HepG2 (cell line): Measurements from ENCODE around the gene ZMYND8. TPM values are rescaled to one million over a fixed set of nuclear protein-coding genes. Genes with fewer than 3 reads are reported as not detected.

ENCODE experiments used
- ATAC-seq: fragments of 200-7000 bp; cut with Tn5 transposase; 3 replicates; pipeline ENCODE4 v1.9.1; 2020; ENCODE audit warnings: mild to moderate bottlenecking, moderate library complexity
- BruUV-seq: library from RNA; stranded (reverse); fragments of 400-500 nt; replicated peaks from 2 replicates; lab custom pipeline; 2021; lab: Mats Ljungman, UMichigan
- CTCF ChIA-PET: fragments of 300-600 bp; formaldehyde crosslinking; extraction: SDS; loops from one replicate; lab custom pipeline; 2021; ENCODE audit warnings: low total read pairs, inconsistent platforms, low intra/inter-chr PET ratio; lab: Yijun Ruan, JAX
- POLR2A ChIA-PET: fragments of 350-600 bp; sonication (Branson Sonifier 250); formaldehyde crosslinking; loops from one replicate; lab custom pipeline; 2020; ENCODE audit warnings: antibody characterized with exemption, inconsistent platforms; lab: Yijun Ruan, JAX
- DNase-seq: peaks from one replicate; pipeline ENCODE4 v3.0.0-alpha.2; 2015; ENCODE audit warnings: low spot score
- FAIRE-seq: peaks from 3 replicates; lab custom pipeline; 2011; peaks lifted over from hg19 to GRCh38; lab: Jason Lieb, UNC
- H2AFZ ChIP-seq: one replicate; pipeline ENCODE4 v1.6.1; 2011; ENCODE audit warnings: low read length, inconsistent platforms
- H3K27ac ChIP-seq: fragments of 300-600 bp; 3 replicates; pipeline ENCODE4 v1.8.0; 2011; ENCODE audit warnings: mixed run types, mild to moderate bottlenecking, mixed read lengths, low read length, inconsistent platforms; ENCODE audit not compliant: insufficient read depth; ENCODE audit errors: extremely low read length
- H3K27me3 ChIP-seq, 2 experiments: fragments of 200-600 bp in 1 of 2; 2 replicates in 1 of 2; 3 replicates in 1 of 2; pipeline versions ENCODE4 v1.6.0 to v1.8.0; 2011; ENCODE audit warnings: low read length in 2 of 2, mild to moderate bottlenecking in 2 of 2, moderate library complexity in 2 of 2, inconsistent platforms in 1 of 2; ENCODE audit not compliant: insufficient read depth in 2 of 2, control insufficient read depth in 1 of 2
- H3K36me3 ChIP-seq, 2 experiments: fragments of 200-600 bp in 1 of 2; replicated peaks in 1 of 2; 2 replicates in 1 of 2; 3 replicates in 1 of 2; pipeline versions ENCODE4 v1.5.1 to v1.8.0; 2011; ENCODE audit warnings: low read length in 2 of 2, inconsistent platforms in 1 of 2; ENCODE audit not compliant: insufficient read depth in 2 of 2, control insufficient read depth in 1 of 2
- H3K4me1 ChIP-seq: 2 replicates; pipeline ENCODE4 v1.5.1; 2012; ENCODE audit warnings: low read length, inconsistent platforms; ENCODE audit not compliant: insufficient read depth
- H3K4me2 ChIP-seq: 2 replicates; pipeline ENCODE4 v1.6.0; 2011; ENCODE audit warnings: low read depth, low read length, inconsistent platforms
- H3K4me3 ChIP-seq, 3 experiments: fragments of 200-600 bp in 1 of 3; sonication (generic), shearing (Covaris generic) in 1 of 3; replicated peaks in 1 of 3; 2 replicates each; pipeline ENCODE4 v1.5.1; 2011 to 2016; ENCODE audit warnings: low read length in 3 of 3, inconsistent platforms in 2 of 3, low read depth in 2 of 3, mild to moderate bottlenecking in 2 of 3, control low read depth in 1 of 3, mixed read lengths in 1 of 3; ENCODE audit not compliant: insufficient read depth in 1 of 3
- H3K79me2 ChIP-seq: one replicate; pipeline ENCODE4 v1.6.1; 2011; ENCODE audit warnings: low read length, inconsistent platforms; ENCODE audit not compliant: insufficient read depth
- H3K9ac ChIP-seq: 2 replicates; pipeline ENCODE4 v1.6.0; 2011; ENCODE audit warnings: mild to moderate bottlenecking, low read depth, low read length, inconsistent platforms; ENCODE audit not compliant: insufficient read depth
- H3K9me3 ChIP-seq: 2 replicates; pipeline ENCODE4 v1.5.1; 2012; ENCODE audit warnings: mild to moderate bottlenecking, low read length
- H4K20me1 ChIP-seq: 2 replicates; pipeline ENCODE4 v1.6.0; 2011; ENCODE audit warnings: inconsistent platforms, mild to moderate bottlenecking, low read length, moderate library complexity; ENCODE audit not compliant: insufficient read depth
- ETV5 ChIP-seq: IDR thresholded peaks from 2 replicates; pipeline ENCODE4 v1.6.1; 2018; ENCODE audit warnings: missing biosample characterization, missing genetic modification reagents, inconsistent platforms, borderline replicate concordance
- HIC2 ChIP-seq: sonication (generic); formaldehyde crosslinking; IDR thresholded peaks from 2 replicates; pipeline ENCODE4 v1.9.0; 2022; ENCODE audit warnings: low read depth, missing genetic modification reagents
- MED8 ChIP-seq: sonication (generic); formaldehyde crosslinking; IDR thresholded peaks from 2 replicates; pipeline ENCODE4 v1.8.1; 2023; ENCODE audit warnings: mild to moderate bottlenecking, missing genetic modification reagents; ENCODE audit not compliant: insufficient replicate concordance
- NFIB ChIP-seq: sonication (generic); formaldehyde crosslinking; IDR thresholded peaks from 2 replicates; pipeline ENCODE4 v1.9.0; 2021; ENCODE audit warnings: missing genetic modification reagents, mild to moderate bottlenecking, borderline replicate concordance
- ZNF362 ChIP-seq: sonication (generic); formaldehyde crosslinking; IDR thresholded peaks from 2 replicates; pipeline ENCODE4 v1.4.0; 2020; ENCODE audit warnings: missing genetic modification reagents, mild to moderate bottlenecking, borderline replicate concordance
- WGBS: methylation state at CpG from one replicate; pipeline ENCODE4 v1.1.6; 2017; ENCODE audit warnings: low lambda C conversion rate; 5-methylcytosine and 5-hydroxymethylcytosine counted together
- in situ Hi-C: cut with HindIII; loops from 2 replicates; pipeline ENCODE4 v1.10.0; 2017; ENCODE audit warnings: low pct_unique_long_range_greater_than_20kb; ENCODE audit not compliant: extremely low pct_ligation_motif_present
- intact Hi-C: fragments of 100-400 bp; cut with micrococcal nuclease; formaldehyde crosslinking; loops from one replicate; pipeline ENCODE4 v1.10.0; 2022; ENCODE audit not compliant: unreplicated experiment
- polyA plus RNA-seq, 8 experiments: library from polyadenylated mRNA; depleted of rRNA in 3 of 8; stranded (reverse) in 7 of 8; unstranded in 1 of 8; fragments of >200 nt; fragmentation: Illumina TruSeq in 4 of 8; extraction: Trizol in 4 of 8; gene quantifications; 2 replicates each; pipeline versions ENCODE4 v1.2.1 to v1.2.3, GENCODE V29; 2011 to 2016; ENCODE audit warnings: low read depth in 4 of 8, missing spikeins in 1 of 8, mixed read lengths in 1 of 8; ENCODE audit not compliant: insufficient read depth in 1 of 8
- total RNA-seq, 5 experiments: library from RNA; depleted of rRNA; stranded (reverse); fragments of >200 nt; fragmentation: Illumina TruSeq; extraction: Trizol; gene quantifications; 2 replicates each; pipeline ENCODE4 v1.2.3, GENCODE V29; 2016; ENCODE audit warnings: low read depth in 1 of 5

Gene ZMYND8
- total and polyA plus RNA-seq, 2 of the 13 experiments (the other 11 are each of a cell fraction or from before 2014, with no cell fraction given) = 53.9 to 84.7 TPM

- H3K9ac ChIP-seq = no peak overlapping the region
- H3K9me3 ChIP-seq = no peaks in the 10 kb centered on the region
- no peaks in the 10 kb centered on the region for H3K27me3 ChIP-seq
- 45% methylated on average over 4 of the region's 4 CpGs for WGBS
- H3K36me3 ChIP-seq = no peaks in the 10 kb centered on the region
- no peak overlapping the region for H3K4me2 ChIP-seq
- H3K27ac ChIP-seq = no peak overlapping the region
- TF ChIP-seq NFIB (CRISPR knock-in tag) = 0 out of 2 replicates have a peak, but pooled peaks have one; percentile 65
- TF ChIP-seq MED8 (CRISPR knock-in tag) = no peak
- 0 out of 2 replicates have a peak, but pooled peaks have one; percentile 31 for TF ChIP-seq HIC2 (CRISPR knock-in tag)
- TF ChIP-seq ZNF362 = 0 out of 2 replicates have a peak, but pooled peaks have one; percentile 16
- TF ChIP-seq ETV5 (CRISPR knock-in tag) = no peak
- no peak overlapping the region for H3K4me3 ChIP-seq
- intact Hi-C loops (loop anchor here (2.0 kb wide), 1 partner anchor 16 kb away; no protein-coding TSS in a partner anchor), in situ Hi-C loops (loop anchor here (25.0 kb wide), 1 partner anchor 615 kb away; no protein-coding TSS in a partner anchor)
- DNase-seq (no peak), ATAC-seq (no peak), FAIRE-seq (no peak)
- CTCF ChIA-PET = no interaction called here
- H4K20me1 ChIP-seq = no peaks in the 10 kb centered on the region
- H3K4me1 ChIP-seq = peaks cover 45% of the 10 kb centered on the region
- no peaks in the 10 kb centered on the region for H3K79me2 ChIP-seq
- BruUV-seq = no TSS peak
- POLR2A ChIA-PET = interaction anchor here (10.3 kb wide), 1 partner anchor 19 kb away, joined by 231 read pairs; the partner anchor contains the start of gene ZMYND8
- H2AFZ ChIP-seq = no peak overlapping the region
These were observed 20.7 kb upstream of the ZMYND8 start for GRCh38 chr20:47377122-47377722.
